ENCODE results near the gene KLF4.

DNA sequence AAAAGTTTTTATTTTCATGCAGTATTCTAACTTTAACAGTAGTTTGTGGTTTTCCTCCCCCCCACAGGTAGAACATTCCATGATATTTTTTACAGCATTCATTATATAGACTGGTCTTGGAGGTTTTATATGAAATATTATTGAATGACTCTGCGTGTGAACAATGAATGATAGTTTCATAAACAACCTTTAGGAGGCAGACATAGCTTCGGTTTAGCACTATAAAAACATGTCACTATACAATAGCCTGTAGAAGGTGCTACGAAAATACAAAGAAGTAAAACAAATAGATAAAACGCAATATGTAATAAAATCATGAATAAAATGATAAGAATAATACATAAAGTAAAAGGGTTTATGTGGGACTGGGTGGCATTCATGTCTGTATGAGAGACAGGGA lies 8.5 kb downstream of the KLF4 start:
- no peak for TF ChIP-seq POLR2A (IDR thresholded peaks at IDR 0.05)
- TF ChIP-seq, protein P1, sequence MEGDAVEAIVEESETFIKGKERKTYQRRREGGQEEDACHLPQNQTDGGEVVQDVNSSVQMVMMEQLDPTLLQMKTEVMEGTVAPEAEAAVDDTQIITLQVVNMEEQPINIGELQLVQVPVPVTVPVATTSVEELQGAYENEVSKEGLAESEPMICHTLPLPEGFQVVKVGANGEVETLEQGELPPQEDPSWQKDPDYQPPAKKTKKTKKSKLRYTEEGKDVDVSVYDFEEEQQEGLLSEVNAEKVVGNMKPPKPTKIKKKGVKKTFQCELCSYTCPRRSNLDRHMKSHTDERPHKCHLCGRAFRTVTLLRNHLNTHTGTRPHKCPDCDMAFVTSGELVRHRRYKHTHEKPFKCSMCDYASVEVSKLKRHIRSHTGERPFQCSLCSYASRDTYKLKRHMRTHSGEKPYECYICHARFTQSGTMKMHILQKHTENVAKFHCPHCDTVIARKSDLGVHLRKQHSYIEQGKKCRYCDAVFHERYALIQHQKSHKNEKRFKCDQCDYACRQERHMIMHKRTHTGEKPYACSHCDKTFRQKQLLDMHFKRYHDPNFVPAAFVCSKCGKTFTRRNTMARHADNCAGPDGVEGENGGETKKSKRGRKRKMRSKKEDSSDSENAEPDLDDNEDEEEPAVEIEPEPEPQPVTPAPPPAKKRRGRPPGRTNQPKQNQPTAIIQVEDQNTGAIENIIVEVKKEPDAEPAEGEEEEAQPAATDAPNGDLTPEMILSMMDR (IDR thresholded peaks at IDR 0.05 in 8 of 11, conservative IDR thresholded peaks at IDR 0.05 in 3 of 11): peak in 3 of 11 experiments; percentile 17 to 28 (median 23)
